Heart left ventricle (tissue), 16 donors: ENCODE results near the gene PRRX1. TPM values are rescaled to one million over a fixed set of nuclear protein-coding genes. Genes with fewer than 3 reads are reported as not detected.

Source experiments
- ATAC-seq, 4 donors: fragments of 200-7000 bp; cut with Tn5 transposase; one replicate each; pipeline ENCODE4 v1.9.1; 2020 to 2022; ENCODE audit warnings: moderate library complexity in 4 of 4, mild to moderate bottlenecking in 3 of 4, moderate number of reproducible peaks in 1 of 4
- DNase-seq, 5 donors: peaks; one replicate each; pipeline ENCODE4 v3.0.0-alpha.2; 2020
- H3K27ac ChIP-seq, 12 donors: fragments of 200-600 bp; sonication (generic) in 4 of 12; one replicate each; pipeline versions ENCODE4 v1.5.0 to v1.8.0; 2016 to 2022; ENCODE audit warnings: mild to moderate bottlenecking in 2 of 12
- H3K27me3 ChIP-seq, 9 donors: fragments of 200-600 bp; sonication (generic) in 2 of 9; one replicate each; pipeline versions ENCODE4 v1.5.1 to v1.8.0; 2016 to 2022; ENCODE audit warnings: mild to moderate bottlenecking in 3 of 9
- H3K36me3 ChIP-seq, 9 donors: fragments of 200-600 bp; sonication (generic) in 2 of 9; one replicate each; pipeline versions ENCODE4 v1.5.0 to v1.8.0; 2018 to 2022; ENCODE audit warnings: mild to moderate bottlenecking in 2 of 9
- H3K4me1 ChIP-seq, 12 donors: fragments of 200-600 bp; sonication (generic) in 4 of 12; one replicate each; pipeline versions ENCODE4 v1.5.0 to v1.8.0; 2016 to 2022; ENCODE audit warnings: mild to moderate bottlenecking in 3 of 12
- H3K4me3 ChIP-seq, 12 donors: fragments of 200-600 bp; sonication (generic) in 4 of 12; one replicate each; pipeline versions ENCODE4 v1.5.0 to v1.8.0; 2017 to 2022; ENCODE audit warnings: mild to moderate bottlenecking in 9 of 12, moderate library complexity in 4 of 12
- H3K9me3 ChIP-seq, 12 donors: fragments of 200-600 bp; sonication (generic) in 4 of 12; one replicate each; pipeline versions ENCODE4 v1.5.0 to v1.8.0; 2016 to 2022; ENCODE audit warnings: mild to moderate bottlenecking in 1 of 12
- POLR2A ChIP-seq, 2 donors: fragments of 450-650 bp; IDR thresholded peaks; one replicate each; pipeline ENCODE4 v1.6.1; 2017; ENCODE audit warnings: antibody characterized with exemption in 2 of 2, mild to moderate bottlenecking in 2 of 2, moderate library complexity in 2 of 2
- WGBS, 4 donors: extraction: QIAGEN DNeasy Blood & Tissue Kit in 2 of 4; methylation state at CpG; one replicate each; pipeline versions ENCODE4 v1.1.5 to v1.1.7; 2013 to 2018; 5-methylcytosine and 5-hydroxymethylcytosine counted together
- intact Hi-C, 10 donors: fragments of 100-400 bp; cut with DNase I; formaldehyde crosslinking; loops; one replicate each; pipeline versions ENCODE4 v1.11.1 to v1.14.2; 2022
- polyA plus RNA-seq, 2 donors: library from polyadenylated mRNA; stranded (reverse); fragments of 200-250 nt; gene quantifications; one replicate each; pipeline ENCODE4 v1.2.3, GENCODE V29; 2013
- total RNA-seq, 9 donors: library from RNA; depleted of rRNA in 2 of 9; stranded (reverse); fragments of >200 nt in 2 of 9; fragmentation: NEBNext Ultra II Directional in 3 of 9; extraction: Animal tissue kit (Norgen Biotek cat#: 25700) in 3 of 9; gene quantifications; one replicate each; pipeline versions ENCODE4 v1.1.0 to v1.2.4, GENCODE V29; 2016 to 2023
- TF ChIP-seq, protein P1 (sequence below), 12 donors: fragments of 200-600 bp; sonication (generic) in 4 of 12; IDR thresholded peaks; one replicate each; pipeline versions ENCODE4 v1.5.0 to v1.8.0; 2018 to 2022; ENCODE audit warnings: antibody characterized with exemption in 12 of 12, mild to moderate bottlenecking in 5 of 12
- donor health status: ischemic (EF 13 %, LVEDD 7.1; RV severe dilation, severe dysfunction).
- donor health status: healthy with polysubstance abuse.
- donor health status: DM: no; HTN: yes; CAD: no.
- donor health status: DM: no; HTN: no; CAD: no.
- donor health status: ischemic (EF 25% LVEDD 6.9; RV normal size, moderate dysfunction).
- donor health status: ischemic (EF 25% LVEDD 5.7; RV mildly dilated, moderate dysfunction).
- donor health status: healthy.
- donor health status: DM: yes; HTN: yes; CAD: no.
- donor health status: ischemic (EF 35%, LVEDD 5.7; RV mildly dilated, moderate dysfunction).
- donor health status: nonischemic (EF 11% LVEDD 7.7; RV severe dilation, severe dysfunction).
- donor health status: DM: yes; HTN: yes; CAD: no.
- donor health status: PGD.
- donor health status: ischemic (EF 29% LVEDD 5.4; RV normal size, mild dysfunction).
- donor health status: nonischemic (EF 23%, LVEDD 6.1; RV moderate dilation, normal function).

PRRX1 gene
- total and polyA plus RNA-seq, 11 donors: 16.2 to 104 (median 52.3) TPM

DNA sequence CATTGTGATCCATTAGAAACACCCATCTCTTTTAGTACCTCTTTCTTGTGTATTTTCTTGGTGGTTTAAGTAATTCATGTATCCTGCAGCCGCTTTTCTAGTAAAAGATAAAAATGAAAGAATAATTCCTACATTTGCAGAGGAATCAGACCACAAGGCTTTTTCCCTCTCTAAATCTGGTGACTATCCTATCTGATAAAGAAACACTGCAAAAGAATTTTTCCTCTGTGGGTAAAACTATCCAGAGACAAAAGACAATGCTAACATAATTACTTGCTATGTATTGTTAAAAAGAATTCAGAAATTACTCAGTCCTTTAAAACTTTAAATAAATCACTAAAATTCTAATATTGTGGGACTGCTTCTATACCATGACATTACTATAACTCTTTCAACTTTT lies 51.0 kb downstream of the PRRX1 start:
- 46 to 93% (median 84%) methylated on average over 1 of the region's 1 CpG for WGBS, 4 donors
- intact Hi-C loops: no loop called here
- peaks cover 0 to 34% (median 2%) of the 10 kb centered on the region in 12 donors for H3K4me1 ChIP-seq

DNA sequence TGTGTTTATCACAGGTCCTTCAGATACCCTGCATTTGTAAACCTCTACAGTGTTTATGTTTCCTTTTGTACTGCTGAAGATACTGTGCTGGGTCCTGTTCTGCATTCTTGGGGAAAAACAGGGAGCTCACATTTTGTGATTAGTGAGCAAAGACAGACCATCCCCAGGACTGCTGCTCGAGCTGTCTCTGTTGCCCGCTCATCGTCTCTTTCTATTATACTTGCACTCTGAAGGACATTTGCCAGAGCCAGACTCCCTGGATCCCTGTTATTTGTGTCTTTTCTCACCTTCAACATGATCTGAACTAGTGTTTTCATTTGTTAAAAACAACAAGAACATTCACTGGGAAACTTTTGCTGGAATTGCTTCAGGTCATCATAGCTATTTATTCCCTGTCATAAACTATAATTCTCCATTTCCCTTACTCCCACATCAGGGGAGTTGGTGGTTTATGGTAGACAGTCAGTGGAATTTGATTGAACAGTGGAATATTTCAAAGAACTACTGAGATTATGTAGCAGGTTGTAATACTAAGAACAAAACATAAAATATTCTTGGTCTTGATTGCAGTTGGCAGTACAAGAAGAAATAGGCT lies 53.0 kb downstream of the PRRX1 start:
- Histone ChIP-seq H3K27ac (no peak overlapping the region), H3K9me3 (peaks cover 0 to 4% (median 0%) of the 10 kb centered on the region in 12 donors), H3K27me3 (no peaks in the 10 kb centered on the region), H3K36me3 (peaks cover 0 to 28% (median 19%) of the 10 kb centered on the region in 9 donors), H3K4me3 (no peak overlapping the region), H3K4me1 (peaks cover 0 to 30% (median 2%) of the 10 kb centered on the region in 12 donors)
- DNase-seq (no peak), ATAC-seq (no peak)
- intact Hi-C loops: no loop called here
- TF ChIP-seq, protein P1, sequence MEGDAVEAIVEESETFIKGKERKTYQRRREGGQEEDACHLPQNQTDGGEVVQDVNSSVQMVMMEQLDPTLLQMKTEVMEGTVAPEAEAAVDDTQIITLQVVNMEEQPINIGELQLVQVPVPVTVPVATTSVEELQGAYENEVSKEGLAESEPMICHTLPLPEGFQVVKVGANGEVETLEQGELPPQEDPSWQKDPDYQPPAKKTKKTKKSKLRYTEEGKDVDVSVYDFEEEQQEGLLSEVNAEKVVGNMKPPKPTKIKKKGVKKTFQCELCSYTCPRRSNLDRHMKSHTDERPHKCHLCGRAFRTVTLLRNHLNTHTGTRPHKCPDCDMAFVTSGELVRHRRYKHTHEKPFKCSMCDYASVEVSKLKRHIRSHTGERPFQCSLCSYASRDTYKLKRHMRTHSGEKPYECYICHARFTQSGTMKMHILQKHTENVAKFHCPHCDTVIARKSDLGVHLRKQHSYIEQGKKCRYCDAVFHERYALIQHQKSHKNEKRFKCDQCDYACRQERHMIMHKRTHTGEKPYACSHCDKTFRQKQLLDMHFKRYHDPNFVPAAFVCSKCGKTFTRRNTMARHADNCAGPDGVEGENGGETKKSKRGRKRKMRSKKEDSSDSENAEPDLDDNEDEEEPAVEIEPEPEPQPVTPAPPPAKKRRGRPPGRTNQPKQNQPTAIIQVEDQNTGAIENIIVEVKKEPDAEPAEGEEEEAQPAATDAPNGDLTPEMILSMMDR (IDR thresholded peaks at IDR 0.05): no peak
- no peak for TF ChIP-seq POLR2A (IDR thresholded peaks at IDR 0.05)
- 46 to 57% (median 52%) methylated on average over 3 of the region's 3 CpGs for WGBS, 4 donors

More for the DNA sequence above, 51.0 kb downstream of the PRRX1 start:
- Histone ChIP-seq H3K36me3 (peaks cover 0 to 10% (median 6%) of the 10 kb centered on the region in 9 donors), H3K4me3 (no peak overlapping the region), H3K27ac (peak overlapping the region in 1 of 12 donors; percentile 7), H3K9me3 (peaks cover 0 to 13% (median 0%) of the 10 kb centered on the region in 12 donors), H3K27me3 (no peaks in the 10 kb centered on the region)
- DNase-seq (no peak), ATAC-seq (no peak)
- TF ChIP-seq, protein P1 (IDR thresholded peaks at IDR 0.05): no peak
- no peak for TF ChIP-seq POLR2A (IDR thresholded peaks at IDR 0.05)

DNA sequence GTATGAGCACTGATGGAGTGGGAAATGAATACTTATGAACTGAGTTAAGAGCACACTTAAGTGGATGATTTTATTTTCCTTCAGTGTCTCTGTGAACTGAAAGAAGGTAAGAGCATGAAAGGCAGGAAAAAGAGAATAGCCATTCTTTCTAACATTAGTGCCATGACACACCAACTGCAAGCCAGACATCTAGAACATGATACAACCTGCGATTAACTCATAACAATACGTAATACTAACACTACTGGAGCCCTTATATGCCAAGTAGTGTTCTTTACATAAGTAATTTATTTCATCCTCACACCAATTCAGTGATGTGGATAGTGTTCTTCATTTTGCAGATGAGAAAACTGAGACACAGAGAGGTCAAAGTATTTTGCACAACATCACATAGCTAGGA lies 56.7 kb downstream of the PRRX1 start:
- 81 to 90% (median 87%) methylated on average over 2 of the region's 2 CpGs for WGBS, 4 donors

DNA sequence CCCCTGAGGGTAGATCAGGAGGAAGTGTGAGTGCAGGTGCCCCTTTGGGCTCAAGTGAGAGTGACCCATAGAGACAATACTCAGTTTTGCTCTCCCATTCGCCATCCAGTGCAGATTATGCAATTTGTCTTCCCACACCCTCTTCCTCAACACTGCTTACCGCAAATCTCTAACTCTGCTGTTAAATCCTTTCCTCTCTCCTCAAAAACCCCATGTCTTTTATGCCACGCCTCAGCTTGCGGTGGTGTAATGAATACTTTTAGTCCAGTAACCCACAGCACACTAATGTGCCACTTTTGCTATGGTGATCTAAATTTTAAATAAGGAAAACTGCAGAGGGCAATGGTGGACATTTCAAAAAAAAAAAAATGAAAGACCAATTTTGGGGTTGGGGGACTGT lies 57.7 kb downstream of the PRRX1 start:
- Histone ChIP-seq H3K4me1 (peaks cover 0 to 23% (median 0%) of the 10 kb centered on the region in 12 donors), H3K9me3 (peaks cover 0 to 4% (median 0%) of the 10 kb centered on the region in 12 donors), H3K27ac (no peak overlapping the region), H3K36me3 (peaks cover 0 to 63% (median 25%) of the 10 kb centered on the region in 9 donors), H3K4me3 (no peak overlapping the region), H3K27me3 (no peaks in the 10 kb centered on the region)
- no peak for ATAC-seq
- 83 to 94% (median 93%) methylated on average over 4 of the region's 4 CpGs for WGBS, 4 donors
- TF ChIP-seq, protein P1 (IDR thresholded peaks at IDR 0.05): no peak
- intact Hi-C loops: no loop called here
- DNase-seq: no peak

More for the DNA sequence above, 56.7 kb downstream of the PRRX1 start:
- H3K4me3 ChIP-seq: no peak overlapping the region
- no peaks in the 10 kb centered on the region for H3K27me3 ChIP-seq
- intact Hi-C loops: no loop called here
- no peak for ATAC-seq
- peaks cover 0 to 4% (median 0%) of the 10 kb centered on the region in 12 donors for H3K9me3 ChIP-seq
- peaks cover 0 to 24% (median 0%) of the 10 kb centered on the region in 12 donors for H3K4me1 ChIP-seq
- no peak for DNase-seq
- no peak overlapping the region for H3K27ac ChIP-seq
- H3K36me3 ChIP-seq: peaks cover 0 to 54% (median 19%) of the 10 kb centered on the region in 9 donors
- TF ChIP-seq, protein P1 (IDR thresholded peaks at IDR 0.05): no peak
- no peak for TF ChIP-seq POLR2A (IDR thresholded peaks at IDR 0.05)
